A549 (cell line): ENCODE data around the gene KRTAP9-9. TPM values are rescaled to one million over a fixed set of nuclear protein-coding genes. Genes with fewer than 3 reads are reported as not detected.

ENCODE experiments used
- ATAC-seq, 2 experiments: fragments of 200-7000 bp in 1 of 2; fragments of >200 bp in 1 of 2; cut with Nextera tagmentation in 1 of 2; cut with Tn5 transposase in 1 of 2; 3 replicates each; pipeline versions ENCODE4 v1.8.0 to v1.9.1; 2018 to 2020; ENCODE audit warnings: mild to moderate bottlenecking in 1 of 2, moderate library complexity in 1 of 2
- CTCF ChIA-PET: fragments of 300-600 bp; sonication (Branson Sonifier 250); formaldehyde crosslinking; extraction: SDS; loops from one replicate; lab custom pipeline; 2021; ENCODE audit warnings: antibody characterized with exemption, inconsistent platforms; lab: Yijun Ruan, JAX
- POLR2A ChIA-PET: fragments of 350-600 bp; formaldehyde crosslinking; extraction: SDS; loops from one replicate; lab custom pipeline; 2021; ENCODE audit warnings: antibody characterized with exemption, inconsistent platforms; lab: Yijun Ruan, JAX
- DNase-seq, 2 experiments: peaks; one replicate each; pipeline versions ENCODE4 v3.0.0 to v3.0.0-alpha.2; 2011 to 2016; ENCODE audit warnings: low read depth in 1 of 2, low spot score in 1 of 2
- FAIRE-seq: peaks from 2 replicates; lab custom pipeline; 2011; peaks lifted over from hg19 to GRCh38; lab: Jason Lieb, UNC
- H3K27ac ChIP-seq, 2 experiments: fragments of >200 bp; sonication (Bioruptor Twin); formaldehyde crosslinking; 3 replicates each; pipeline ENCODE4 v1.5.1; 2016 to 2017
- H3K4me1 ChIP-seq: fragments of >200 bp; sonication (Bioruptor Twin); formaldehyde crosslinking; 3 replicates; pipeline ENCODE4 v1.6.1; 2016
- H3K4me2 ChIP-seq: fragments of >200 bp; sonication (Bioruptor Twin); formaldehyde crosslinking; 3 replicates; pipeline ENCODE4 v1.6.1; 2016
- H3K4me3 ChIP-seq: fragments of >200 bp; sonication (Bioruptor Twin); formaldehyde crosslinking; 3 replicates; pipeline ENCODE4 v1.5.1; 2016
- H3K9me3 ChIP-seq: fragments of >200 bp; sonication (Bioruptor Twin); formaldehyde crosslinking; 3 replicates; pipeline ENCODE4 v1.6.1; 2016
- BHLHE40 ChIP-seq: IDR thresholded peaks from 2 replicates; pipeline ENCODE4 v1.6.1; 2012; ENCODE audit warnings: low read depth, low read length, inconsistent platforms
- CBX2 ChIP-seq: fragments of 200-600 bp; sonication (generic); IDR thresholded peaks from 2 replicates; pipeline ENCODE4 v1.6.1; 2016; ENCODE audit warnings: low read depth, mild to moderate bottlenecking, borderline replicate concordance
- CBX8 ChIP-seq: fragments of 200-600 bp; sonication (generic); IDR thresholded peaks from 2 replicates; pipeline ENCODE4 v1.6.1; 2016
- E2F6 ChIP-seq: IDR thresholded peaks from 2 replicates; pipeline ENCODE4 v1.6.1; 2012; ENCODE audit warnings: low read depth, borderline replicate concordance
- EP300 ChIP-seq, 2 experiments: fragments of >200 bp; sonication (Bioruptor Twin); formaldehyde crosslinking; IDR thresholded peaks; 2 replicates in 1 of 2; 3 replicates in 1 of 2; pipeline ENCODE4 v1.6.1; 2016 to 2017
- ESRRA ChIP-seq: fragments of 150-350 bp; IDR thresholded peaks from 2 replicates; pipeline ENCODE4 v1.6.1; 2014; ENCODE audit warnings: mild to moderate bottlenecking, low read length, borderline replicate concordance
- FOSB ChIP-seq: fragments of 250-450 bp; sonication (Bioruptor Pico); IDR thresholded peaks from 2 replicates; pipeline ENCODE4 v1.5.0; 2020; ENCODE audit warnings: mild to moderate bottlenecking, moderate library complexity
- FOXS1 ChIP-seq: fragments of 250-450 bp; sonication (Bioruptor Pico); IDR thresholded peaks from 2 replicates; pipeline ENCODE4 v1.5.0; 2020; ENCODE audit warnings: mild to moderate bottlenecking, moderate library complexity
- HDAC2 ChIP-seq: fragments of 200-600 bp; sonication (generic); IDR thresholded peaks from 2 replicates; pipeline ENCODE4 v1.6.1; 2016
- HEYL ChIP-seq: fragments of 250-450 bp; sonication (Bioruptor Pico); IDR thresholded peaks from 2 replicates; pipeline ENCODE4 v1.8.0; 2021; ENCODE audit warnings: mild to moderate bottlenecking, moderate library complexity
- HMGXB4 ChIP-seq: fragments of 250-450 bp; sonication (Bioruptor Pico); IDR thresholded peaks from 2 replicates; pipeline ENCODE4 v1.5.0; 2021; ENCODE audit warnings: mild to moderate bottlenecking, moderate library complexity, borderline replicate concordance
- HOXB13 ChIP-seq: fragments of 250-450 bp; sonication (Bioruptor Pico); IDR thresholded peaks from 2 replicates; pipeline ENCODE4 v1.5.0; 2020; ENCODE audit warnings: low read depth, mild to moderate bottlenecking, moderate library complexity
- JUN ChIP-seq, 2 experiments: fragments of >200 bp; sonication (Bioruptor Twin); formaldehyde crosslinking; IDR thresholded peaks; 2 replicates in 1 of 2; 3 replicates in 1 of 2; pipeline ENCODE4 v1.6.1; 2016 to 2017
- MAX ChIP-seq: IDR thresholded peaks from 2 replicates; pipeline ENCODE4 v1.6.1; 2012
- NFE2L2 ChIP-seq: fragments of 150-350 bp; conservative IDR thresholded peaks from 2 replicates; pipeline ENCODE4 v1.6.1; 2014; ENCODE audit warnings: low read length
- NPAS2 ChIP-seq: fragments of 250-450 bp; sonication (Bioruptor Pico); IDR thresholded peaks from 2 replicates; pipeline ENCODE4 v1.8.0; 2022; ENCODE audit warnings: mild to moderate bottlenecking, moderate library complexity, borderline replicate concordance
- NR3C1 ChIP-seq: fragments of >200 bp; sonication (Bioruptor Twin); formaldehyde crosslinking; IDR thresholded peaks from 3 replicates; pipeline ENCODE4 v1.6.1; 2017
- PHF8 ChIP-seq: fragments of 200-600 bp; sonication (generic); IDR thresholded peaks from 2 replicates; pipeline ENCODE4 v1.6.1; 2016; ENCODE audit warnings: low read depth, mild to moderate bottlenecking, antibody characterized with exemption, moderate library complexity, borderline replicate concordance
- POLR2A ChIP-seq: IDR thresholded peaks from 2 replicates; pipeline ENCODE4 v1.6.1; 2012; ENCODE audit warnings: mild to moderate bottlenecking, low read length
- POLR2AphosphoS2 ChIP-seq: conservative IDR thresholded peaks from 2 replicates; pipeline ENCODE4 v1.6.1; 2012; ENCODE audit warnings: low read length, improper control_type of control experiment, inconsistent platforms
- RARB ChIP-seq: fragments of 250-450 bp; sonication (Bioruptor Pico); IDR thresholded peaks from 2 replicates; pipeline ENCODE4 v1.8.0; 2021; ENCODE audit warnings: mild to moderate bottlenecking, moderate library complexity
- RCOR1 ChIP-seq: fragments of 150-350 bp; IDR thresholded peaks from 2 replicates; pipeline ENCODE4 v1.6.1; 2014; ENCODE audit warnings: antibody characterized with exemption, low read length, low read depth
- REST ChIP-seq: fragments of 200-600 bp; sonication (generic); IDR thresholded peaks from 2 replicates; pipeline ENCODE4 v1.6.1; 2016; ENCODE audit warnings: antibody characterized with exemption, mild to moderate bottlenecking, moderate library complexity
- RFX5 ChIP-seq: fragments of 450-650 bp; IDR thresholded peaks from 2 replicates; pipeline ENCODE4 v1.7.1; 2014; ENCODE audit warnings: antibody characterized with exemption, mild to moderate bottlenecking, moderate library complexity
- SMC3 ChIP-seq: fragments of >200 bp; sonication (Bioruptor Twin); formaldehyde crosslinking; IDR thresholded peaks from 3 replicates; pipeline ENCODE4 v1.6.1; 2018; ENCODE audit warnings: inconsistent platforms
- TFCP2L1 ChIP-seq: fragments of 250-450 bp; sonication (Bioruptor Pico); IDR thresholded peaks from 2 replicates; pipeline ENCODE4 v1.5.0; 2021; ENCODE audit warnings: mild to moderate bottlenecking
- USF2 ChIP-seq: fragments of 450-650 bp; IDR thresholded peaks from 2 replicates; pipeline ENCODE4 v1.6.1; 2014; ENCODE audit warnings: antibody characterized with exemption
- ZNF302 ChIP-seq: fragments of 250-450 bp; sonication (Bioruptor Pico); IDR thresholded peaks from 2 replicates; pipeline ENCODE4 v1.9.0; 2021; ENCODE audit warnings: inconsistent platforms, mild to moderate bottlenecking, moderate library complexity
- ZSCAN20 ChIP-seq: fragments of 250-450 bp; sonication (Bioruptor Pico); IDR thresholded peaks from 2 replicates; pipeline ENCODE4 v1.8.0; 2022; ENCODE audit warnings: mild to moderate bottlenecking, moderate library complexity
- WGBS: methylation state at CpG from one replicate; pipeline ENCODE4 v1.1.6; 2017; ENCODE audit errors: missing lambda C conversion rate; 5-methylcytosine and 5-hydroxymethylcytosine counted together
- polyA plus RNA-seq, 4 experiments: library from polyadenylated mRNA; depleted of rRNA in 3 of 4; stranded (reverse); fragments of >200 nt; fragmentation: RNase III in 1 of 4; extraction: RNeasy Plus Mini Kit Qiagen cat#74134 plus additional on column Dnase treatment in 1 of 4; gene quantifications; 2 replicates in 3 of 4; 3 replicates in 1 of 4; pipeline ENCODE4 v1.2.3, GENCODE V29; 2011 to 2017

KRTAP9-9 gene
- polyA plus RNA-seq, 2 of the 4 experiments (the other 2 are of a cell fraction), result not detected

- ATAC-seq (no peak), DNase-seq (no peak), FAIRE-seq (no peak)
- H3K9me3 ChIP-seq, result no peaks in the 10 kb centered on the region
- no peaks in the 10 kb centered on the region for H3K4me1 ChIP-seq
- ChIA-PET CTCF (no interaction called here), POLR2A (no interaction called here)
- H3K4me2 ChIP-seq, result no peak overlapping the region
- TF ChIP-seq SMC3, result no peak
- no peak for TF ChIP-seq FOSB (CRISPR knock-in tag)
- TF ChIP-seq PHF8, result no peak
- no peak for TF ChIP-seq NFE2L2
- no peak for TF ChIP-seq ZSCAN20 (CRISPR knock-in tag)
- TF ChIP-seq NR3C1, result no peak
- no peak for TF ChIP-seq USF2
- TF ChIP-seq EP300 (IDR thresholded peaks at IDR 0.05), result no peak
- no peak for TF ChIP-seq ESRRA
- no peak for TF ChIP-seq ZNF302
- no peak for TF ChIP-seq E2F6
- no peak for TF ChIP-seq HMGXB4 (CRISPR knock-in tag)
- TF ChIP-seq TFCP2L1 (CRISPR knock-in tag), result no peak
- no peak for TF ChIP-seq CBX8
- TF ChIP-seq RCOR1, result no peak
- TF ChIP-seq RFX5, result no peak
- WGBS, result 95% methylated on average over 1 of the region's 1 CpG
- no peak overlapping the region for H3K4me3 ChIP-seq
- H3K27ac ChIP-seq, result no peak overlapping the region
Observed at GRCh38 chr17:41256291-41256685, 1.1 kb downstream of the KRTAP9-9 start.

- Histone ChIP-seq H3K4me1 (no peaks in the 10 kb centered on the region), H3K4me2 (no peak overlapping the region), H3K27ac (no peak overlapping the region), H3K4me3 (no peak overlapping the region), H3K9me3 (no peaks in the 10 kb centered on the region)
- TF ChIP-seq ZSCAN20 (CRISPR knock-in tag) (no peak), BHLHE40 (no peak), FOXS1 (no peak), POLR2AphosphoS2 (no peak), POLR2A (no peak), NPAS2 (CRISPR knock-in tag) (no peak), HDAC2 (no peak), SMC3 (no peak), CBX2 (no peak), RFX5 (no peak), JUN (IDR thresholded peaks at IDR 0.05) (no peak), RARB (CRISPR knock-in tag) (no peak), MAX (no peak), HEYL (no peak), PHF8 (no peak), HOXB13 (CRISPR knock-in tag) (no peak), REST (no peak)
- POLR2A ChIA-PET, result no interaction called here
- DNase-seq (no peak), ATAC-seq (no peak), FAIRE-seq (peak; percentile 70)
- CTCF ChIA-PET, result no interaction called here
Observed at GRCh38 chr17:41258406-41258805, 3.2 kb downstream of the KRTAP9-9 start.
